A673 (cell line): ENCODE data around the gene CETN2. TPM values are rescaled to one million over a fixed set of nuclear protein-coding genes. Genes with fewer than 3 reads are reported as not detected.

Experiments
- BruUV-seq: library from RNA; stranded (reverse); fragments of 400-500 nt; replicated peaks from 2 replicates; lab custom pipeline; 2021; lab: Mats Ljungman, UMichigan
- CTCF ChIA-PET: fragments of 300-600 bp; sonication (Branson Sonifier 250); formaldehyde crosslinking; loops from one replicate; lab custom pipeline; 2022; ENCODE audit warnings: antibody characterized with exemption; lab: Charles Lee
- POLR2A ChIA-PET: fragments of 300-600 bp; sonication (Branson Sonifier 250); formaldehyde crosslinking; loops from one replicate; lab custom pipeline; 2022; ENCODE audit warnings: antibody characterized with exemption; ENCODE audit not compliant: low non-redundant PET; lab: Charles Lee
- DNase-seq: peaks from one replicate; pipeline ENCODE4 v3.0.0-alpha.2; 2015; ENCODE audit warnings: low spot score
- H3K27ac ChIP-seq: fragments of 200-600 bp; sonication (generic); 2 replicates; pipeline ENCODE4 v1.5.1; 2016; ENCODE audit warnings: mixed run types, low read depth, mild to moderate bottlenecking, mixed read lengths, antibody characterized with exemption, low read length; ENCODE audit not compliant: poor library complexity, severe bottlenecking
- H3K27me3 ChIP-seq: fragments of 200-600 bp; sonication (generic); replicated peaks from 2 replicates; pipeline ENCODE4 v1.6.1; 2017; ENCODE audit warnings: mixed run types, low read depth, mild to moderate bottlenecking, mixed read lengths, antibody characterized with exemption, low read length; ENCODE audit not compliant: insufficient read depth, poor library complexity
- H3K36me3 ChIP-seq: fragments of 200-600 bp; sonication (generic); 2 replicates; pipeline ENCODE4 v1.6.1; 2016; ENCODE audit warnings: mixed run types, mild to moderate bottlenecking, mixed read lengths, antibody characterized with exemption, low read length; ENCODE audit not compliant: insufficient read depth, poor library complexity, severe bottlenecking
- H3K4me1 ChIP-seq: fragments of 200-600 bp; sonication (generic); 2 replicates; pipeline ENCODE4 v1.6.1; 2017; ENCODE audit warnings: mixed run types, mild to moderate bottlenecking, mixed read lengths, antibody characterized with exemption, low read length; ENCODE audit not compliant: insufficient read depth, poor library complexity, severe bottlenecking
- H3K4me3 ChIP-seq: fragments of 200-600 bp; sonication (generic); 2 replicates; pipeline ENCODE4 v1.5.1; 2016; ENCODE audit warnings: low read depth, mixed run types, mild to moderate bottlenecking, mixed read lengths, low read length; ENCODE audit not compliant: poor library complexity, severe bottlenecking
- H3K9me3 ChIP-seq: fragments of 200-600 bp; sonication (generic); 2 replicates; pipeline ENCODE4 v1.6.1; 2016; ENCODE audit warnings: mixed run types, low read depth, mild to moderate bottlenecking, mixed read lengths, antibody characterized with exemption, low read length; ENCODE audit not compliant: poor library complexity, severe bottlenecking
- EZH2 ChIP-seq: fragments of 200-600 bp; sonication (generic); IDR thresholded peaks from 2 replicates; pipeline ENCODE4 v1.6.1; 2017; ENCODE audit warnings: borderline replicate concordance, low read depth, mild to moderate bottlenecking, mixed read lengths, antibody characterized with exemption, low read length; ENCODE audit not compliant: poor library complexity, severe bottlenecking
- intact Hi-C: fragments of 100-400 bp; cut with micrococcal nuclease; formaldehyde crosslinking; loops from one replicate; pipeline ENCODE4 v1.10.0; 2022; ENCODE audit not compliant: unreplicated experiment
- total RNA-seq: library from RNA; stranded (reverse); gene quantifications from 2 replicates; pipeline ENCODE4 v1.2.3, GENCODE V29; 2021
- TF ChIP-seq, protein P1 (sequence below): fragments of 300-800, 200-600 bp; sonication (generic); conservative IDR thresholded peaks from 2 replicates; pipeline ENCODE4 v1.5.1; 2017; ENCODE audit warnings: low read depth, mild to moderate bottlenecking, antibody characterized with exemption, low read length, moderate library complexity, mixed read lengths

CETN2 gene
- total RNA-seq, 1 experiment from 2014 or later: 36.1 TPM

DNA sequence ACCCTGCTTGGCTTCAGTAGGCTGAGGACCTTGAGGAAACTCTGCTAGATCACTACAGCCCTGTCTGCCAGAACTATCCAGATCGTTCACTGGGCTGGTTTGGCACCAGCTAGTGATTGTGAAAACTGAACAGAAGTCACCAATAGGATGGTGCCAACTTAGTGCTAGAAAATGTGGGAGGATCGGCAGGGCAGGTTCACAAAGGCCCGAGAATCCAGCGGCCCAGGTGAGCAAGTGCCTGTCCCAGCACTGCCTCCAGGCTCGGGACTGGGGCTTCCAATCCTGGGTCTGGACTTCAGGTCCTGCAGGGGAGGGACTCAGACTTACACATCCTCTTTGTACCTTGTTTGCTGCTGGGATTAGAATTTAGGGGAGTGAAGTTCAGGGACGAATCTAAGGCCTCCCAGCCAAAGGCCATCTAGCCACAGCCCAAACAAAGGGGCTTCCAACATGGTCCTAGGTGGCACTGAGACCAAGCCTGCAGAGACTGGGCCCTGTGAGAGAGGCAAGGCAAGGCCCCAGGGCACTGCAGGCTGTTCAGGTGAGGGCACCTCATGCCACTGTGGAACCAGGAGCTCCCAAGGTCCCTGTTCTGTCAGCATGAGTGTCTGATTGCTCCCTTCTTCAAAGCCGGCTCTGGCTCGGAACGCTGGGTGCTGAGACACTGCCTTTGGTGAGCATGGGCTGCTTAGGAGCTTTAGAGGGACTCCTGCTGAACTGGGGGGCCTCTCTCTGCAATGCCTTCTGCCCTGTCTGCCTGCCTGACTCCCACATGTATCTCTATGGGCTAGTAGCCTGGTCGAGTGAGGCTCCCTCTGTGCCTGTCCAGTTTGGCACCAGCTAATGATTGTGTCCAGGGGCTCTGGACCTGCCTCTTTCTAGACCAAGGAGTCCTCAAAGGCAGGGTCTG lies 46.6 kb upstream of the CETN2 start:
- POLR2A ChIA-PET: no interaction called here
- no peak for DNase-seq
- Histone ChIP-seq H3K4me1 (no peaks in the 10 kb centered on the region), H3K27ac (no peak overlapping the region), H3K27me3 (no peaks in the 10 kb centered on the region), H3K9me3 (no peaks in the 10 kb centered on the region), H3K36me3 (no peaks in the 10 kb centered on the region), H3K4me3 (no peak overlapping the region)
- CTCF ChIA-PET: no interaction called here
- intact Hi-C loops: no loop called here
- no TSS peak for BruUV-seq
- no peak for TF ChIP-seq EZH2
- TF ChIP-seq, protein P1, sequence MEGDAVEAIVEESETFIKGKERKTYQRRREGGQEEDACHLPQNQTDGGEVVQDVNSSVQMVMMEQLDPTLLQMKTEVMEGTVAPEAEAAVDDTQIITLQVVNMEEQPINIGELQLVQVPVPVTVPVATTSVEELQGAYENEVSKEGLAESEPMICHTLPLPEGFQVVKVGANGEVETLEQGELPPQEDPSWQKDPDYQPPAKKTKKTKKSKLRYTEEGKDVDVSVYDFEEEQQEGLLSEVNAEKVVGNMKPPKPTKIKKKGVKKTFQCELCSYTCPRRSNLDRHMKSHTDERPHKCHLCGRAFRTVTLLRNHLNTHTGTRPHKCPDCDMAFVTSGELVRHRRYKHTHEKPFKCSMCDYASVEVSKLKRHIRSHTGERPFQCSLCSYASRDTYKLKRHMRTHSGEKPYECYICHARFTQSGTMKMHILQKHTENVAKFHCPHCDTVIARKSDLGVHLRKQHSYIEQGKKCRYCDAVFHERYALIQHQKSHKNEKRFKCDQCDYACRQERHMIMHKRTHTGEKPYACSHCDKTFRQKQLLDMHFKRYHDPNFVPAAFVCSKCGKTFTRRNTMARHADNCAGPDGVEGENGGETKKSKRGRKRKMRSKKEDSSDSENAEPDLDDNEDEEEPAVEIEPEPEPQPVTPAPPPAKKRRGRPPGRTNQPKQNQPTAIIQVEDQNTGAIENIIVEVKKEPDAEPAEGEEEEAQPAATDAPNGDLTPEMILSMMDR: no peak

DNA sequence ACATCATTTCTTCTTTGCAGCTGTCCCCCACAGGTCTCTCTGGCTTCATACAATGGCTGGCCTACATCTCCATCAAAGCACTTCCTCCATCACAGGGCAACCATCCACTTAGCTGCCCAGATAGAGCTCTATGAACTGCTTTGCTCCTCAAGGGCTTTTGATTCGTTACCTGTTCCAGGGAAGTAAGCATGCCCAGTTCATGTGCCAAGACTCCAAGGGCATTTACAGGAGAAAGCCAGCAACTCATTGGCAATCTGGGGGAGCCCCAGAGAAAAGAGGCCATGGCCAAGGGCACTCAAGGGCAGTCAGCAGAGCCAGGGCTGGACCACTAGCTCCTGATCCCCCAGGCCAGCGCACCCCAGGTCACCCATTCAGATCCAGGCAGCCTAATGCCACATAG lies 42.8 kb upstream of the CETN2 start:
- Histone ChIP-seq H3K36me3 (peaks cover 6% of the 10 kb centered on the region), H3K4me1 (no peaks in the 10 kb centered on the region), H3K9me3 (no peaks in the 10 kb centered on the region), H3K4me3 (no peak overlapping the region), H3K27ac (no peak overlapping the region), H3K27me3 (no peaks in the 10 kb centered on the region)
- TF ChIP-seq EZH2: no peak
- TF ChIP-seq, protein P1: no peak
- POLR2A ChIA-PET: no interaction called here
- intact Hi-C loops: no loop called here
- DNase-seq: no peak
- CTCF ChIA-PET: no interaction called here
- no TSS peak for BruUV-seq

DNA sequence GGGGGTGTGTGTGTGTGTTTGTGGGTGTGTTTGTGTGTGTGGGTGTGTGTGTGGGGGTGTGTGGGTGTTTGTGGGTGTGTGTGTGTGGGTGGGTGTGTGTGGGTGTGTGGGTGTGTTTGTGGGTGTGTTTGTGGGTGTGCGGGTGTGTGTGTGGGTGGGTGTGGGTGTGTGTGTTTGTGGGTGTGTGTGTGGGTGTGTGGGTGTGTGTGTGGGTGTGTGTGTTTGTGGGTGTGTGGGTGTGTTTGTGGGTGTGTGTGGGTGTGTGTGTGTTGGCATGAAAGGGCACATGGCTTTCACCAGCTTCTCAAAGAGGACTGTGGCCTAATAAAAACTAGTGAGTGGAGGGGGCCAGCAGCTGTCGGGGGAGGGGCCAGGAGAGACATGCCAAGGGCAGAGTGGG lies 42.0 kb upstream of the CETN2 start:
- POLR2A ChIA-PET: no interaction called here
- Histone ChIP-seq H3K4me1 (no peaks in the 10 kb centered on the region), H3K9me3 (no peaks in the 10 kb centered on the region), H3K27me3 (no peaks in the 10 kb centered on the region), H3K4me3 (no peak overlapping the region), H3K36me3 (peaks cover 6% of the 10 kb centered on the region), H3K27ac (no peak overlapping the region)
- intact Hi-C loops: no loop called here
- CTCF ChIA-PET: no interaction called here
- TF ChIP-seq EZH2: no peak
- TF ChIP-seq, protein P1: no peak
- BruUV-seq: no TSS peak
- DNase-seq: no peak
